Measurements from ENCODE around the gene BDH1. TPM values are rescaled to one million over a fixed set of nuclear protein-coding genes. Genes with fewer than 3 reads are reported as not detected.
A peak's percentile ranks its signal among the peaks of the same experiment; 100 is the strongest.

Gene BDH1
- total RNA-seq, 1 donor from 2014 or later, result 90.0 TPM

- DNase-seq, result no peak
- peak overlapping the region; percentile 74 for H3K27ac ChIP-seq (replicated peaks)
- H3K4me3 ChIP-seq, result no peak overlapping the region
- H3K27me3 ChIP-seq (ENCODE audit: low read depth), result peaks cover 11% of the 10 kb centered on the region
- TF ChIP-seq CTCF (IDR thresholded peaks at IDR 0.05; ENCODE audit: borderline replicate concordance), result no peak
- H3K36me3 ChIP-seq, result no peaks in the 10 kb centered on the region
- H3K9me3 ChIP-seq (replicated peaks), result no peaks in the 10 kb centered on the region
- H3K4me1 ChIP-seq, result peaks cover 23% of the 10 kb centered on the region
- intact Hi-C loops (cut with micrococcal nuclease), result no loop called here
Measured at GRCh38 chr3:197495999-197496745, 59.6 kb downstream of the BDH1 start.

DNA sequence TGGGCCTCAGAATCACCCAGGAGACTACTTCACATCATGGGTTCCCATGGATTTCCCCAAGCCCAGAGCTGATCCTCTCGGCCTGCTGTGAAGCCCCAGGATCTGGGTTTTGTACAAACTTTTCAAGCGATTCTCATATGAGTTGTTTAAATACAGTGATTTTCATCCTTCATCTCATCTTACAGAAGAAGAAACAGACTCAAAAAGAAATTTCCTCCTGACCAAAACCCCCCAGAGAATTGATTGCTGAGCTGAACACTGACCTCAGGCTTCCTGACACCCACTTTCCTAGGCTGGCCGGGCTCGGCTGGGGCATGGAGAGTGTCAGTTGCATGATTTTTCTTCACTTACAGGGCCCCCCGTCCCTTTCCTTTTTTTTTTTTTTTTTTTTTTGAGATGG lies 60.3 kb downstream of the BDH1 start:
- H3K4me3 ChIP-seq, result no peak overlapping the region
- peaks cover 11% of the 10 kb centered on the region for H3K27me3 ChIP-seq (ENCODE audit: low read depth)
- H3K27ac ChIP-seq (replicated peaks), result peak overlapping the region; percentile 74
- TF ChIP-seq CTCF (IDR thresholded peaks at IDR 0.05; ENCODE audit: borderline replicate concordance), result no peak
- DNase-seq, result no peak
- no peaks in the 10 kb centered on the region for H3K36me3 ChIP-seq
- peaks cover 23% of the 10 kb centered on the region for H3K4me1 ChIP-seq
- intact Hi-C loops (cut with micrococcal nuclease), result no loop called here
- H3K9me3 ChIP-seq (replicated peaks), result no peaks in the 10 kb centered on the region

- intact Hi-C loops (cut with micrococcal nuclease), result no loop called here
- Histone ChIP-seq H3K27me3 (ENCODE audit: low read depth) (peaks cover 11% of the 10 kb centered on the region), H3K4me1 (peaks cover 23% of the 10 kb centered on the region), H3K4me3 (no peak overlapping the region), H3K36me3 (no peaks in the 10 kb centered on the region), H3K27ac (replicated peaks) (peak overlapping the region; percentile 74), H3K9me3 (replicated peaks) (no peaks in the 10 kb centered on the region)
- DNase-seq, result peak; percentile 36
- TF ChIP-seq CTCF (IDR thresholded peaks at IDR 0.05; ENCODE audit: borderline replicate concordance), result no peak
Measured at GRCh38 chr3:197495059-197495455, 60.7 kb downstream of the BDH1 start.

DNA sequence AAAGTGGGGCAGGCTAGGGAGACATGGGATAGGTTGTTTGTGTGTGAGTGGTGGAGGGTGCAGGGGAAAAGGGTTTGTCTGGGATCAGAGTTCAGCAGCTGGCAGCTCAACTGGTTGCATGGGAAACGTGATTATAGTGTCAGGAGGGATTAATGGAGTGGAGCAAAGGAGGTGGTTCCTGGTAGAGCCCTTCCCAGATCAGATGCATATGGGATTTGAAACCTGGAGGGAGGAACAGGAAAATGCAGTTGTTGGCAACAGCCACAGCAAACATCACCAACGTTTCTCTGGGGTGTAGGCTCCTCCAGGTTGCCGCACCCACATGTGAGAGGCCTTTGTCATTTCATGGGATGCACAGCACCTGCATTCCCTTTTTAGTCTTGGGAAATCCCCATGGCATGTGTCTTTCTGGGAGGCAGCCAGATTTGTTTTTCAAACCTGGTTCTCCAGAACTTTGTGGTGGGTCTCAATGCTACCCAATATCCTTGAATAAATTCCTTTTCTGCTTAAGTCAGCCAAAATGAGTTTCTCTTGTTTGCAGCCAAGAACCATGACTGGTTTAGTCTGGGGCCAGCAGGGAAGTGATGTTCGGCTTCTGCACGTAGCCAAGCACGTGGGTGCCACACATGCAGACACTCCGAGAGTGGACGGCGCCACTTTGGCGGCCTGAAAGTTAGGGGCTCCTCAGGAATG lies 61.3 kb downstream of the BDH1 start:
- H3K36me3 ChIP-seq, result no peaks in the 10 kb centered on the region
- no peaks in the 10 kb centered on the region for H3K9me3 ChIP-seq (replicated peaks)
- intact Hi-C loops (cut with micrococcal nuclease), result no loop called here
- no peak for DNase-seq
- peaks cover 23% of the 10 kb centered on the region for H3K4me1 ChIP-seq
- no peak overlapping the region for H3K4me3 ChIP-seq
- peaks cover 11% of the 10 kb centered on the region for H3K27me3 ChIP-seq (ENCODE audit: low read depth)
- TF ChIP-seq CTCF (IDR thresholded peaks at IDR 0.05; ENCODE audit: borderline replicate concordance), result no peak
- H3K27ac ChIP-seq (replicated peaks), result peak overlapping the region; percentile 74

- Histone ChIP-seq H3K9me3 (replicated peaks) (no peaks in the 10 kb centered on the region), H3K27me3 (ENCODE audit: low read depth) (peaks cover 3% of the 10 kb centered on the region), H3K4me1 (peaks cover 28% of the 10 kb centered on the region), H3K4me3 (no peak overlapping the region), H3K36me3 (no peaks in the 10 kb centered on the region), H3K27ac (replicated peaks) (no peak overlapping the region)
- TF ChIP-seq CTCF (IDR thresholded peaks at IDR 0.05; ENCODE audit: borderline replicate concordance), result no peak
- DNase-seq, result no peak
- intact Hi-C loops (cut with micrococcal nuclease), result no loop called here
Measured at GRCh38 chr3:197493049-197493448, 62.7 kb downstream of the BDH1 start.

All from left ventricle myocardium inferior (tissue), 1 donor.